Body of pancreas (tissue), 4 donors: ENCODE measurements around the gene PHC2. TPM values are rescaled to one million over a fixed set of nuclear protein-coding genes. Genes with fewer than 3 reads are reported as not detected.

ENCODE experiments used
- ATAC-seq: fragments of 150-250 bp; one replicate; pipeline ENCODE4 v1.9.1; 2016
- DNase-seq, 4 donors: peaks; one replicate each; pipeline ENCODE4 v3.0.0-alpha.2; 2019
- H3K27ac ChIP-seq, 4 donors: fragments of 200-600 bp; sonication (generic); 1 replicate in 3 of 4; 2 replicates in 1 of 4; pipeline versions ENCODE4 v1.5.1 to v1.6.1; 2016 to 2019; ENCODE audit warnings: mild to moderate bottlenecking in 1 of 4, mixed read lengths in 1 of 4, moderate library complexity in 1 of 4
- H3K27me3 ChIP-seq, 2 donors: fragments of 200-600 bp; sonication (generic); one replicate each; pipeline ENCODE4 v1.6.0; 2016; ENCODE audit warnings: mild to moderate bottlenecking in 1 of 2
- H3K36me3 ChIP-seq, 2 donors: fragments of 200-600 bp; sonication (generic); replicated peaks in 1 of 2; 2 replicates each; pipeline ENCODE4 v1.5.1; 2016; ENCODE audit warnings: low read depth in 2 of 2; ENCODE audit not compliant: insufficient read depth in 1 of 2
- H3K4me1 ChIP-seq: fragments of 200-600 bp; sonication (generic); one replicate; pipeline ENCODE4 v1.6.0; 2016
- H3K4me3 ChIP-seq, 2 donors: fragments of 200-600 bp; sonication (generic); 1 replicate in 1 of 2; 2 replicates in 1 of 2; pipeline ENCODE4 v1.5.1; 2016 to 2019
- H3K9me3 ChIP-seq, 3 donors: fragments of 200-600 bp; sonication (generic); 1 replicate in 2 of 3; 2 replicates in 1 of 3; pipeline ENCODE4 v1.5.1; 2016
- CTCF ChIP-seq, 7 experiments: fragments of 450-650 bp in 4 of 7; fragments of 200-600 bp in 3 of 7; sonication (generic) in 3 of 7; IDR thresholded peaks; one replicate each; pipeline ENCODE4 v1.5.1; 2016 to 2019; ENCODE audit warnings: antibody characterized with exemption in 7 of 7
- POLR2A ChIP-seq, 3 donors: fragments of 450-650 bp; IDR thresholded peaks; one replicate each; pipeline ENCODE4 v1.6.1; 2016; ENCODE audit warnings: antibody characterized with exemption in 3 of 3, mild to moderate bottlenecking in 2 of 3
- WGBS, 2 donors: methylation state at CpG; one replicate each; pipeline ENCODE4 v1.1.5; 2017; 5-methylcytosine and 5-hydroxymethylcytosine counted together
- intact Hi-C: fragments of 100-400 bp; cut with DNase I; formaldehyde crosslinking; loops from one replicate; pipeline ENCODE4 v1.15.1; 2023
- total RNA-seq, 2 donors: library from RNA; depleted of rRNA; stranded (reverse); fragments of >200 nt; gene quantifications; one replicate each; pipeline ENCODE4 v1.1.0, GENCODE V29; 2016

PHC2 gene
- total RNA-seq, 2 donors from 2014 or later, result 41.8 to 44.5 TPM

GRCh38 chr1:33378976-33379375 lies 51.9 kb downstream of the PHC2 start:
- Histone ChIP-seq H3K9me3 (no peaks in the 10 kb centered on the region), H3K4me3 (no peak overlapping the region), H3K27me3 (no peaks in the 10 kb centered on the region), H3K4me1 (peaks cover 15% of the 10 kb centered on the region), H3K36me3 (no peaks in the 10 kb centered on the region), H3K27ac (no peak overlapping the region)
- intact Hi-C loops, result no loop called here
- DNase-seq (no peak), ATAC-seq (no peak)
- 56 to 75% methylated on average over 2 to 5 of the region's 5 CpGs for WGBS, 2 donors
- TF ChIP-seq CTCF (IDR thresholded peaks at IDR 0.05) (no peak), POLR2A (IDR thresholded peaks at IDR 0.05) (no peak)

GRCh38 chr1:33378524-33378923 lies 52.4 kb downstream of the PHC2 start:
- 28 to 37% methylated on average over 1 of the region's 1 CpG for WGBS, 2 donors
- Histone ChIP-seq H3K4me1 (peaks cover 15% of the 10 kb centered on the region), H3K27me3 (no peaks in the 10 kb centered on the region), H3K9me3 (no peaks in the 10 kb centered on the region), H3K36me3 (no peaks in the 10 kb centered on the region), H3K4me3 (no peak overlapping the region), H3K27ac (no peak overlapping the region)
- intact Hi-C loops, result no loop called here
- TF ChIP-seq CTCF (IDR thresholded peaks at IDR 0.05) (no peak), POLR2A (IDR thresholded peaks at IDR 0.05) (no peak)
- ATAC-seq (no peak), DNase-seq (no peak)

GRCh38 chr1:33377756-33378155 lies 53.1 kb downstream of the PHC2 start:
- H3K36me3 ChIP-seq, result no peaks in the 10 kb centered on the region
- no peaks in the 10 kb centered on the region for H3K9me3 ChIP-seq
- H3K27me3 ChIP-seq, result no peaks in the 10 kb centered on the region
- WGBS, 2 donors, result 82 to 93% methylated on average over 1 of the region's 1 CpG
- ATAC-seq (no peak), DNase-seq (no peak)
- H3K4me1 ChIP-seq, result peaks cover 11% of the 10 kb centered on the region
- H3K27ac ChIP-seq, result no peak overlapping the region
- intact Hi-C loops, result no loop called here
- no peak overlapping the region for H3K4me3 ChIP-seq
- no peak for TF ChIP-seq CTCF (IDR thresholded peaks at IDR 0.05)
- TF ChIP-seq POLR2A (IDR thresholded peaks at IDR 0.05), result no peak

- ATAC-seq, result no peak
- WGBS, 2 donors, result 44 to 78% methylated on average over 1 of the region's 1 CpG
- Histone ChIP-seq H3K27me3 (no peaks in the 10 kb centered on the region), H3K4me3 (no peak overlapping the region), H3K27ac (no peak overlapping the region), H3K9me3 (no peaks in the 10 kb centered on the region), H3K36me3 (peaks cover 0 to 2% of the 10 kb centered on the region in 2 donors), H3K4me1 (peaks cover 4% of the 10 kb centered on the region)
- no peak for DNase-seq
- TF ChIP-seq POLR2A (IDR thresholded peaks at IDR 0.05) (no peak), CTCF (IDR thresholded peaks at IDR 0.05) (no peak)
- intact Hi-C loops, result no loop called here
Measured at GRCh38 chr1:33377013-33377412, 53.9 kb downstream of the PHC2 start.

GRCh38 chr1:33375316-33375715 lies 55.6 kb downstream of the PHC2 start:
- H3K27me3 ChIP-seq, result no peaks in the 10 kb centered on the region
- no peak for TF ChIP-seq POLR2A (IDR thresholded peaks at IDR 0.05)
- no peak for TF ChIP-seq CTCF (IDR thresholded peaks at IDR 0.05)
- ATAC-seq (no peak), DNase-seq (no peak)
- no peaks in the 10 kb centered on the region for H3K9me3 ChIP-seq
- no peak overlapping the region for H3K4me3 ChIP-seq
- H3K36me3 ChIP-seq, result peaks cover 0 to 2% of the 10 kb centered on the region in 2 donors
- WGBS, 2 donors, result 87 to 95% methylated on average over 5 to 9 of the region's 9 CpGs
- peaks cover 4% of the 10 kb centered on the region for H3K4me1 ChIP-seq
- H3K27ac ChIP-seq, result no peak overlapping the region
- intact Hi-C loops, result no loop called here
